ENCODE measurements around the gene SSBP4. TPM values are rescaled to one million over a fixed set of nuclear protein-coding genes. Genes with fewer than 3 reads are reported as not detected.

Gene SSBP4
- total and polyA plus RNA-seq, 9 of the 15 experiments (the other 6 are each of a cell fraction or from before 2014, with no cell fraction given), result 1.1 to 189 (median 39.0) TPM

GRCh38 chr19:18438331-18439024, 19.3 kb downstream of the SSBP4 start (continued):
- TF ChIP-seq SRSF7 (optimal IDR thresholded peaks at IDR 0.05; ENCODE audit: low read depth, low read length) (no peak), CTBP1 (IDR thresholded peaks at IDR 0.05; ENCODE audit: borderline replicate concordance) (peak; percentile 78; the same call in 1 of the 2 replicates), MAFF (IDR thresholded peaks at IDR 0.05; ENCODE audit: low read length) (no peak), TBL1XR1 (IDR thresholded peaks at IDR 0.05; ENCODE audit: low read length in 2 of 2) (peak; percentile 38 to 63; a peak in 2 of 4 replicates), MTA1 (IDR thresholded peaks at IDR 0.05; ENCODE audit: borderline replicate concordance) (peak; percentile 29; the same call in 1 of the 2 replicates), PHF21A (IDR thresholded peaks at IDR 0.05; ENCODE audit: borderline replicate concordance, low read depth) (peak; percentile 77; the same call in 1 of the 2 replicates), POLR3G (IDR thresholded peaks at IDR 0.05; ENCODE audit: extremely low read depth, insufficient read length, insufficient replicate concordance) (no peak), ZBTB17 (CRISPR knock-in tag; IDR thresholded peaks at IDR 0.05) (peak; percentile 63; the same call in 1 of the 2 replicates), DPF2 (IDR thresholded peaks at IDR 0.05) (peak; percentile 78; the same call in 1 of the 2 replicates), PHF8 (IDR thresholded peaks at IDR 0.05; ENCODE audit: borderline replicate concordance, low read length) (peak; percentile 40; the same call in 1 of the 2 replicates), CAMTA2 (CRISPR knock-in tag; conservative IDR thresholded peaks at IDR 0.05) (0 out of 2 replicates have a peak, but pooled peaks have one; percentile 27), CHCHD3 (CRISPR knock-in tag; IDR thresholded peaks at IDR 0.05) (no peak), RUNX1 (IDR thresholded peaks at IDR 0.05; ENCODE audit: low read depth) (0 out of 2 replicates have a peak, but pooled peaks have one; percentile 24), GATAD2A (IDR thresholded peaks at IDR 0.05) (peak; percentile 91; the same call in 1 of the 2 replicates), ZNF280A (IDR thresholded peaks at IDR 0.05; ENCODE audit: low read depth, partially characterized antibody) (no peak), TCF15 (CRISPR knock-in tag; IDR thresholded peaks at IDR 0.05) (no peak), ETV5 (CRISPR knock-in tag; IDR thresholded peaks at IDR 0.05; ENCODE audit: low read depth) (peak; percentile 59), SMARCA4 (IDR thresholded peaks at IDR 0.05) (peak; percentile 77), HNRNPK (IDR thresholded peaks at IDR 0.05; ENCODE audit: low read depth, low read length, poor library complexity, severe bottlenecking) (no peak), ZFX (CRISPR knock-in tag; IDR thresholded peaks at IDR 0.05) (peak; percentile 77), FOXK1 (CRISPR knock-in tag; IDR thresholded peaks at IDR 0.05; ENCODE audit: borderline replicate concordance) (no peak), ZNF436 (CRISPR knock-in tag; IDR thresholded peaks at IDR 0.05) (no peak), MNT (conservative IDR thresholded peaks at IDR 0.05) (peak in 1 of 2 experiments; percentile 66; a peak in 2 of 4 replicates), E2F3 (CRISPR knock-in tag; IDR thresholded peaks at IDR 0.05) (no peak; the same call in 1 of the 2 replicates), ZBTB33 (CRISPR knock-in tag; IDR thresholded peaks at IDR 0.05) (no peak)

Data from K562 (cell line).